ENCODE results near the gene ATG16L1. TPM values are rescaled to one million over a fixed set of nuclear protein-coding genes. Genes with fewer than 3 reads are reported as not detected.

ATG16L1 gene
- total and polyA plus RNA-seq, 11 donors, result 7.0 to 26.7 (median 15.8) TPM

DNA sequence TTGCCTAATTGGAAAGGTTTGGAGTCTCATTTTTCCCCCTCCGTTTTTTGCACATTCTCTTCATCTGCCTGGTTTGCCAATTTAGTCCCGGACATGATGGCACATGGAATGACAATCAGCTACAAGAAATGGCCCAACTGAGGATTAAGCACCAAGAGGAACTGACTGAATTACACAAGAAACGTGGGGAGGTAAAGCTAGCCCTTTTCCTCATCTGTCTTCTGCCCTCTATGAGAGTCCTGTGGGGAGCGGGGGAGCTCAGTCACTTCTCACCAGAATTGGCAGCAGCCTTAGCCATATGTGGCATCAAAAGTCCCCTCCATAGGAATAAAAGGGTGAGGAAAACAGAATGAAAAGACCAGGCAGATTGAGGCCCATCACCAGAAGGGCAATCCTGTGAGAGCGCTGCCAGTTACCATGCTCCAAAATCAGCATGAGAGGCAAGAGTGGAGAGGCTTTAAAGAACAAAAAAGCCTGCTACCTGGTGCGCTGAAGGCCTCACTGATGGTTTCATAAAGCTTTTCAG is 11.6 kb downstream of the ATG16L1 start:
- TF ChIP-seq, protein P1, sequence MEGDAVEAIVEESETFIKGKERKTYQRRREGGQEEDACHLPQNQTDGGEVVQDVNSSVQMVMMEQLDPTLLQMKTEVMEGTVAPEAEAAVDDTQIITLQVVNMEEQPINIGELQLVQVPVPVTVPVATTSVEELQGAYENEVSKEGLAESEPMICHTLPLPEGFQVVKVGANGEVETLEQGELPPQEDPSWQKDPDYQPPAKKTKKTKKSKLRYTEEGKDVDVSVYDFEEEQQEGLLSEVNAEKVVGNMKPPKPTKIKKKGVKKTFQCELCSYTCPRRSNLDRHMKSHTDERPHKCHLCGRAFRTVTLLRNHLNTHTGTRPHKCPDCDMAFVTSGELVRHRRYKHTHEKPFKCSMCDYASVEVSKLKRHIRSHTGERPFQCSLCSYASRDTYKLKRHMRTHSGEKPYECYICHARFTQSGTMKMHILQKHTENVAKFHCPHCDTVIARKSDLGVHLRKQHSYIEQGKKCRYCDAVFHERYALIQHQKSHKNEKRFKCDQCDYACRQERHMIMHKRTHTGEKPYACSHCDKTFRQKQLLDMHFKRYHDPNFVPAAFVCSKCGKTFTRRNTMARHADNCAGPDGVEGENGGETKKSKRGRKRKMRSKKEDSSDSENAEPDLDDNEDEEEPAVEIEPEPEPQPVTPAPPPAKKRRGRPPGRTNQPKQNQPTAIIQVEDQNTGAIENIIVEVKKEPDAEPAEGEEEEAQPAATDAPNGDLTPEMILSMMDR (IDR thresholded peaks at IDR 0.05), result no peak
- TF ChIP-seq POLR2A (IDR thresholded peaks at IDR 0.05), result no peak
- no peak overlapping the region for H3K4me3 ChIP-seq
- intact Hi-C loops (cut with DNase I), result no loop called here
- no peaks in the 10 kb centered on the region for H3K9me3 ChIP-seq
- no peaks in the 10 kb centered on the region for H3K27me3 ChIP-seq
- H3K27ac ChIP-seq, result no peak overlapping the region
- WGBS, 4 donors, result 91 to 93% (median 91%) methylated on average over 6 of the region's 6 CpGs
- DNase-seq, result no peak
- H3K36me3 ChIP-seq, result peaks cover 5 to 100% (median 98%) of the 10 kb centered on the region in 9 donors
- no peaks in the 10 kb centered on the region for H3K4me1 ChIP-seq
- ATAC-seq, result no peak

DNA sequence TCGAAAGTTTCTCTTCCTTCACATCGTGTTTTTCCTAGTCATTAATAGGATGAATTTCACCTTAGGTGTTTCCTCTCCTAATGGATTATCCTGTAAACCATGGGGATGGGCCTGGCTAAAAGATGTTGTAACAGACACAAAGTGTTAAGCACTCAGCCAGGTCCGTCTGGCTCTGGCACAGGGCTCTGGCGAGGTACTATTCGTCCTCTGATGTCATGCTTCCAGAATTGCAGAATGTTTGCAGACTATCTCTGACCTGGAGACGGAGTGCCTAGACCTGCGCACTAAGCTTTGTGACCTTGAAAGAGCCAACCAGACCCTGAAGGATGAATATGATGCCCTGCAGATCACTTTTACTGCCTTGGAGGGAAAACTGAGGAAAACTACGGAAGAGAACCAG is 13.2 kb downstream of the ATG16L1 start:
- H3K27ac ChIP-seq, result no peak overlapping the region
- H3K27me3 ChIP-seq, result no peaks in the 10 kb centered on the region
- DNase-seq (no peak), ATAC-seq (no peak)
- H3K36me3 ChIP-seq, result peaks cover 5 to 100% (median 96%) of the 10 kb centered on the region in 9 donors
- intact Hi-C loops (cut with DNase I), result no loop called here
- H3K4me1 ChIP-seq, result peaks cover 0 to 8% (median 0%) of the 10 kb centered on the region in 12 donors
- no peak overlapping the region for H3K4me3 ChIP-seq
- 67 to 83% (median 76%) methylated on average over 8 of the region's 8 CpGs for WGBS, 4 donors
- TF ChIP-seq, protein P1 (IDR thresholded peaks at IDR 0.05), result no peak
- no peak for TF ChIP-seq POLR2A (IDR thresholded peaks at IDR 0.05)
- no peaks in the 10 kb centered on the region for H3K9me3 ChIP-seq

DNA sequence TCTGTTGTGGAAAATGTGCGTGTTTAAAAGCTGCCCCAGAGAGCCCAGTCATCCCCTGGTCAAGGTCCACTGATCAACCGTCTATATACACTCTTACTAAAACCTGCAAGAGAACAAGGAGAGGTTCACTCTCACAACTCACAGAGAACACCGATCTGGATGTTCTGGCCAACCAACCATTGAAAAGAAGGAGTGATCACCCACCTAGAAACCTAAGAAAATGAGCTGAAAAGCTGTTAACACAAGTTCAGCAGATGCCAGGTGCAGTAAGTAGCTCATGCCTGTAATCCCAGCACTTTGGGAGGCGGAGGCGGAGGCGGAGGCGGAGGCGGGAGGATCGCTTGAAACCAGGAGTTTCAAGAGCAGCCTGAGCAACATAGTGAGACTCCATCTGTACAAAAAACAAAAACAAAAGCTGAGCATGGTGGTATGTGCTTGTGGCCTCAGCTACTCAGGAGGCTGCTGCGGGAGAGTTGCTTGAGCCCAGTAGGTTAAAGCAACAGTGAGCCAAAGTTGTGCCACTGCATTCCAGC is 14.5 kb downstream of the ATG16L1 start:
- Histone ChIP-seq H3K4me3 (no peak overlapping the region), H3K9me3 (no peaks in the 10 kb centered on the region), H3K4me1 (peaks cover 0 to 20% (median 0%) of the 10 kb centered on the region in 12 donors), H3K27ac (no peak overlapping the region), H3K36me3 (peaks cover 5 to 100% (median 96%) of the 10 kb centered on the region in 9 donors), H3K27me3 (no peaks in the 10 kb centered on the region)
- intact Hi-C loops (cut with DNase I), result no loop called here
- WGBS, 4 donors, result 95 to 98% (median 97%) methylated on average over 10 of the region's 10 CpGs
- ATAC-seq (no peak), DNase-seq (no peak)
- TF ChIP-seq, protein P1 (IDR thresholded peaks at IDR 0.05), result no peak
- no peak for TF ChIP-seq POLR2A (IDR thresholded peaks at IDR 0.05)

DNA sequence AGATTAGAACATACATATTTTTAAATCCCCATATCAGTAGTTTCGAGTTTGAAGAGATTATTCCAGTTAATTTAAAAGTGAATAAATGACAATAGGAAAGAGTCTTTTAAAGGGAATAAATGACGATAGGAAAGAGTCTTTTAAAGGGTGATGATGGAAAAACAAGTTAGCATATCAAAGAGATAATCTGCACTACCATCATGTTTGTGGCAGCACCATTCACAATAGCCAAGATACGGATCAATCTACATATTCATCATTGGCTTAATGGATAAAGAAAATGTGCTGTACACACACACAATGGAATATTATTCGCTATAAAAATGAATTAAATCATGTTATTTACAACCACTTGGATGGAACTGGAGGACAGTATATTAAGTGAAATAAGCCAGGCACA is 15.0 kb downstream of the ATG16L1 start:
- ATAC-seq, result no peak

More for the DNA sequence above, 15.0 kb downstream of the ATG16L1 start:
- 92 to 99% (median 94%) methylated on average over 4 of the region's 4 CpGs for whole genome bisulfite sequencing, 4 donors
- TF ChIP-seq POLR2A (IDR thresholded peaks at IDR 0.05), result no peak
- TF ChIP-seq, protein P1 (IDR thresholded peaks at IDR 0.05), result no peak
- intact Hi-C loops (cut with DNase I), result no loop called here
- no peaks in the 10 kb centered on the region for H3K27me3 ChIP-seq
- H3K4me3 ChIP-seq, result no peak overlapping the region
- no peak overlapping the region for H3K27ac ChIP-seq
- no peaks in the 10 kb centered on the region for H3K9me3 ChIP-seq
- no peak for DNase-seq
- H3K4me1 ChIP-seq, result peaks cover 0 to 20% (median 0%) of the 10 kb centered on the region in 12 donors
- peaks cover 5 to 100% (median 96%) of the 10 kb centered on the region in 9 donors for H3K36me3 ChIP-seq

All from heart left ventricle (tissue), 16 donors.